ENCODE results near the gene R3HCC1L. TPM values are rescaled to one million over a fixed set of nuclear protein-coding genes. Genes with fewer than 3 reads are reported as not detected.

The R3HCC1L gene
- total RNA-seq, 1 experiment from 2014 or later: 15.9 TPM

DNA sequence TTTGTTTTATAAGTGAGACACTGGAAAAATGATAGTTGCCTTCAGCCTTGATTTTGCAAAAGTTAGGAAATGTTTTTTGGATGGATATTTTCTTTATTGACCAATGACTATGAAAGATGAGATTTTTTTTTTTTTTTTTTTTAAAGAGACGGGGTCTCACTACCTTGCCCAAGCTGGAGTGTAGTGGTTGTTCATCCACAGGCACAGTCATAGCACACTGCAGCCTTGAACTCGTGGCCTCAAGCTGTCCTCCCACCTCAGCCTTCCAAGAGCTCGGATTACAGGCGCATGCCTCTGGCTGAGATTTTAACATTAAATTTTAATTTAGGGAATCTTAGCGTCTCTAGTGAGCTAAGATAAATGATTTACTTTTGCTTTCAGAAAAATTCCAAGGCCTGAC lies 67.3 kb downstream of the R3HCC1L start:
- DNase-seq (ENCODE audit: low read depth, low spot score) (no peak), ATAC-seq (no peak)
- BruUV-seq (replicated peaks): no TSS peak
- in situ Hi-C loops (cut with HindIII; ENCODE audit: low pct_unique_long_range_greater_than_20kb, low sequenced_read_pairs) (no loop called here), intact Hi-C loops (cut with micrococcal nuclease; ENCODE audit: unreplicated experiment) (no loop called here)
- H3K36me3 ChIP-seq (ENCODE audit: control insufficient read depth, insufficient read depth, low read length): no peaks in the 10 kb centered on the region
- POLR2A ChIA-PET: no interaction called here
- no peaks in the 10 kb centered on the region for H3K9me3 ChIP-seq (ENCODE audit: control insufficient read depth, insufficient read depth, low read depth, low read length)
- H3K27me3 ChIP-seq (ENCODE audit: control insufficient read depth, insufficient read depth, low read length): no peaks in the 10 kb centered on the region
- CTCF ChIA-PET: no interaction called here
- TF ChIP-seq TCF7L2 (IDR thresholded peaks at IDR 0.05; ENCODE audit: low read depth, low read length) (no peak), SIN3A (IDR thresholded peaks at IDR 0.05; ENCODE audit: borderline replicate concordance, insufficient read depth, low read depth, low read length) (no peak), POLR2AphosphoS5 (IDR thresholded peaks at IDR 0.05; ENCODE audit: low read depth, low read length) (no peak)
- TF ChIP-seq, protein P1, sequence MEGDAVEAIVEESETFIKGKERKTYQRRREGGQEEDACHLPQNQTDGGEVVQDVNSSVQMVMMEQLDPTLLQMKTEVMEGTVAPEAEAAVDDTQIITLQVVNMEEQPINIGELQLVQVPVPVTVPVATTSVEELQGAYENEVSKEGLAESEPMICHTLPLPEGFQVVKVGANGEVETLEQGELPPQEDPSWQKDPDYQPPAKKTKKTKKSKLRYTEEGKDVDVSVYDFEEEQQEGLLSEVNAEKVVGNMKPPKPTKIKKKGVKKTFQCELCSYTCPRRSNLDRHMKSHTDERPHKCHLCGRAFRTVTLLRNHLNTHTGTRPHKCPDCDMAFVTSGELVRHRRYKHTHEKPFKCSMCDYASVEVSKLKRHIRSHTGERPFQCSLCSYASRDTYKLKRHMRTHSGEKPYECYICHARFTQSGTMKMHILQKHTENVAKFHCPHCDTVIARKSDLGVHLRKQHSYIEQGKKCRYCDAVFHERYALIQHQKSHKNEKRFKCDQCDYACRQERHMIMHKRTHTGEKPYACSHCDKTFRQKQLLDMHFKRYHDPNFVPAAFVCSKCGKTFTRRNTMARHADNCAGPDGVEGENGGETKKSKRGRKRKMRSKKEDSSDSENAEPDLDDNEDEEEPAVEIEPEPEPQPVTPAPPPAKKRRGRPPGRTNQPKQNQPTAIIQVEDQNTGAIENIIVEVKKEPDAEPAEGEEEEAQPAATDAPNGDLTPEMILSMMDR (IDR thresholded peaks at IDR 0.05): no peak
- TF ChIP-seq, protein P2, sequence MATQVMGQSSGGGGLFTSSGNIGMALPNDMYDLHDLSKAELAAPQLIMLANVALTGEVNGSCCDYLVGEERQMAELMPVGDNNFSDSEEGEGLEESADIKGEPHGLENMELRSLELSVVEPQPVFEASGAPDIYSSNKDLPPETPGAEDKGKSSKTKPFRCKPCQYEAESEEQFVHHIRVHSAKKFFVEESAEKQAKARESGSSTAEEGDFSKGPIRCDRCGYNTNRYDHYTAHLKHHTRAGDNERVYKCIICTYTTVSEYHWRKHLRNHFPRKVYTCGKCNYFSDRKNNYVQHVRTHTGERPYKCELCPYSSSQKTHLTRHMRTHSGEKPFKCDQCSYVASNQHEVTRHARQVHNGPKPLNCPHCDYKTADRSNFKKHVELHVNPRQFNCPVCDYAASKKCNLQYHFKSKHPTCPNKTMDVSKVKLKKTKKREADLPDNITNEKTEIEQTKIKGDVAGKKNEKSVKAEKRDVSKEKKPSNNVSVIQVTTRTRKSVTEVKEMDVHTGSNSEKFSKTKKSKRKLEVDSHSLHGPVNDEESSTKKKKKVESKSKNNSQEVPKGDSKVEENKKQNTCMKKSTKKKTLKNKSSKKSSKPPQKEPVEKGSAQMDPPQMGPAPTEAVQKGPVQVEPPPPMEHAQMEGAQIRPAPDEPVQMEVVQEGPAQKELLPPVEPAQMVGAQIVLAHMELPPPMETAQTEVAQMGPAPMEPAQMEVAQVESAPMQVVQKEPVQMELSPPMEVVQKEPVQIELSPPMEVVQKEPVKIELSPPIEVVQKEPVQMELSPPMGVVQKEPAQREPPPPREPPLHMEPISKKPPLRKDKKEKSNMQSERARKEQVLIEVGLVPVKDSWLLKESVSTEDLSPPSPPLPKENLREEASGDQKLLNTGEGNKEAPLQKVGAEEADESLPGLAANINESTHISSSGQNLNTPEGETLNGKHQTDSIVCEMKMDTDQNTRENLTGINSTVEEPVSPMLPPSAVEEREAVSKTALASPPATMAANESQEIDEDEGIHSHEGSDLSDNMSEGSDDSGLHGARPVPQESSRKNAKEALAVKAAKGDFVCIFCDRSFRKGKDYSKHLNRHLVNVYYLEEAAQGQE (IDR thresholded peaks at IDR 0.05; ENCODE audit: insufficient read depth in 1 of 2, low read depth in 2 of 2, low read length in 1 of 2): no peak
- H3K4me3 ChIP-seq (ENCODE audit: low read depth in 2 of 2, low read length in 2 of 2): no peak overlapping the region
- no peak overlapping the region for H3K27ac ChIP-seq (ENCODE audit: low read length)
- no peaks in the 10 kb centered on the region for H3K4me1 ChIP-seq (ENCODE audit: control insufficient read depth, insufficient read depth, low read length)

DNA sequence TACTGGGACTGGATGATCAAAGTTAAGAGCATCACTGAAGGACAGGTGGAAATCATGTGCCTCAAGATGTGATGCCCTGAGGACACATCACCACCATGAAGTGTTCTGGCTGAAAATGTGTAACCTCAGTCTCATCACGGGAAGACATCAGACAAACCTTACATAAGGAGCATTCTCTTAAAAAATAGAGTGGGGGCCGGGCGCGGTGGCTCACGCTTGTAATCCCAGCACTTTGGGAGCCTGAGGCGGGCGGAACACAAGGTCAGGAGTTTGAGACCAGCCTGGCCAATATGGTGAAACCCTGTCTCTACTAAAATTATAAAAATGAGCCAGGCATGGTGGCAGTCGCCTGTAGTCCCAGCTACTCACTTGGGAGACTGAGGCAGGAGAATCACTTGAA lies 67.9 kb downstream of the R3HCC1L start:
- in situ Hi-C loops (cut with HindIII; ENCODE audit: low pct_unique_long_range_greater_than_20kb, low sequenced_read_pairs) (no loop called here), intact Hi-C loops (cut with micrococcal nuclease; ENCODE audit: unreplicated experiment) (no loop called here)
- no TSS peak for BruUV-seq (replicated peaks)
- DNase-seq (ENCODE audit: low read depth, low spot score) (no peak), ATAC-seq (no peak)
- H3K27ac ChIP-seq (ENCODE audit: low read length): no peak overlapping the region
- TF ChIP-seq, protein P1 (IDR thresholded peaks at IDR 0.05): no peak
- TF ChIP-seq TCF7L2 (IDR thresholded peaks at IDR 0.05; ENCODE audit: low read depth, low read length) (no peak), SIN3A (IDR thresholded peaks at IDR 0.05; ENCODE audit: borderline replicate concordance, insufficient read depth, low read depth, low read length) (no peak), POLR2AphosphoS5 (IDR thresholded peaks at IDR 0.05; ENCODE audit: low read depth, low read length) (no peak)
- TF ChIP-seq, protein P2 (IDR thresholded peaks at IDR 0.05; ENCODE audit: insufficient read depth in 1 of 2, low read depth in 2 of 2, low read length in 1 of 2): no peak
- H3K27me3 ChIP-seq (ENCODE audit: control insufficient read depth, insufficient read depth, low read length): no peaks in the 10 kb centered on the region
- no peaks in the 10 kb centered on the region for H3K9me3 ChIP-seq (ENCODE audit: control insufficient read depth, insufficient read depth, low read depth, low read length)
- no peaks in the 10 kb centered on the region for H3K36me3 ChIP-seq (ENCODE audit: control insufficient read depth, insufficient read depth, low read length)
- H3K4me1 ChIP-seq (ENCODE audit: control insufficient read depth, insufficient read depth, low read length): no peaks in the 10 kb centered on the region
- ChIA-PET CTCF (no interaction called here), POLR2A (no interaction called here)
- H3K4me3 ChIP-seq (ENCODE audit: low read depth in 2 of 2, low read length in 2 of 2): no peak overlapping the region

Data from Panc1 (cell line).